HEK293T (cell line): ENCODE data around the gene NFASC.

Experiments used
- CTCF ChIA-PET: fragments of 350-600 bp; formaldehyde crosslinking; extraction: SDS; loops from one replicate; lab custom pipeline; 2021; ENCODE audit warnings: antibody characterized with exemption, inconsistent platforms; lab: Yijun Ruan, JAX
- POLR2A ChIA-PET: fragments of 350-600 bp; formaldehyde crosslinking; extraction: SDS; loops from one replicate; lab custom pipeline; 2020; ENCODE audit warnings: antibody characterized with exemption, inconsistent platforms; lab: Yijun Ruan, JAX
- DNase-seq: peaks from one replicate; pipeline ENCODE4 v3.0.0; 2012; ENCODE audit warnings: mixed read lengths; ENCODE audit errors: extremely low spot score
- ARNT ChIP-seq: fragments of 450-650 bp; IDR thresholded peaks from 2 replicates; pipeline ENCODE4 v1.6.1; 2017; ENCODE audit warnings: mild to moderate bottlenecking
- BHLHE40 ChIP-seq: fragments of 450-650 bp; IDR thresholded peaks from 2 replicates; pipeline ENCODE4 v1.6.1; 2016; ENCODE audit warnings: mild to moderate bottlenecking, moderate library complexity, borderline replicate concordance
- CTBP1 ChIP-seq: fragments of 450-650 bp; IDR thresholded peaks from 2 replicates; pipeline ENCODE4 v1.6.1; 2016; ENCODE audit warnings: borderline replicate concordance
- ELF4 ChIP-seq: fragments of 450-650 bp; IDR thresholded peaks from 2 replicates; pipeline ENCODE4 v1.6.1; 2017; ENCODE audit warnings: antibody characterized with exemption
- FOXA1 ChIP-seq: fragments of 450-650 bp; IDR thresholded peaks from 2 replicates; pipeline ENCODE4 v1.6.1; 2016; ENCODE audit warnings: mild to moderate bottlenecking
- FOXK2 ChIP-seq: fragments of 450-650 bp; IDR thresholded peaks from 2 replicates; pipeline ENCODE4 v1.6.1; 2016; ENCODE audit warnings: mild to moderate bottlenecking
- FOXM1 ChIP-seq: fragments of 450-650 bp; IDR thresholded peaks from 2 replicates; pipeline ENCODE4 v1.6.1; 2017; ENCODE audit warnings: mild to moderate bottlenecking, borderline replicate concordance
- HDGF ChIP-seq: fragments of 450-650 bp; IDR thresholded peaks from 2 replicates; pipeline ENCODE4 v1.6.1; 2017; ENCODE audit warnings: antibody characterized with exemption, borderline replicate concordance
- L3MBTL2 ChIP-seq: fragments of 450-650 bp; conservative IDR thresholded peaks from 2 replicates; pipeline ENCODE4 v1.6.1; 2016; ENCODE audit warnings: mild to moderate bottlenecking
- LEF1 ChIP-seq: fragments of 450-650 bp; IDR thresholded peaks from 2 replicates; pipeline ENCODE4 v1.6.1; 2017; ENCODE audit warnings: mild to moderate bottlenecking, borderline replicate concordance
- NFRKB ChIP-seq: fragments of 450-650 bp; IDR thresholded peaks from 2 replicates; pipeline ENCODE4 v1.6.1; 2016; ENCODE audit warnings: mild to moderate bottlenecking, moderate library complexity
- SP1 ChIP-seq: fragments of 450-650 bp; IDR thresholded peaks from 2 replicates; pipeline ENCODE4 v1.6.1; 2017
- SUZ12 ChIP-seq: fragments of 450-650 bp; IDR thresholded peaks from 2 replicates; pipeline ENCODE4 v1.6.1; 2016; ENCODE audit warnings: mild to moderate bottlenecking
- TARDBP ChIP-seq: fragments of 450-650 bp; IDR thresholded peaks from 2 replicates; pipeline ENCODE4 v1.6.1; 2016
- ZNF384 ChIP-seq: fragments of 450-650 bp; IDR thresholded peaks from 2 replicates; pipeline ENCODE4 v1.6.1; 2016
- TF ChIP-seq, protein P1 (sequence below): fragments of 450-650 bp; IDR thresholded peaks from 2 replicates; pipeline ENCODE4 v1.6.1; 2016

Gene NFASC

DNA sequence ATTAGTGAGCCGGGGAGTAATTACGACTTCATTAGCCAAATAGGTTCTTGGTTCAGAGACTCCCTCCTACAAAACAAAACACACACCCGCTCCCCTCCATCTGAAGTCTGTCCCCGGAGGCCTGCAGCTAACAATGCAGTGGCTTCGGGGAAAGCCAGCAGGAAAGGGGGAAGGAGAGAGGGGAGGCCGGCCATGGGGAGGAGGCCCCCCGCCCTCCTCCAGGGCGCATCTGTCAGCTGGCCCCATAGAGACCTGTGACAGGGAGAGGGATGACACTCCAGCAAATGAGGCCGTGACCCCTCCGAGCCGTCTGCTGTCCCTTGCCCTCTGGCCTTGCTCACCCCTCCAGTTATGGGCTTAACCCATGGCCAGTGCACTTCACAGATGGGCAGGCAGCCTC, 160.2 kb downstream of the NFASC start:
- no peak for DNase-seq
- ChIA-PET CTCF (interaction anchor here (1.1 kb wide), 1 partner anchor 31 kb away, joined by 4 read pairs; no protein-coding TSS in a partner anchor), POLR2A (no interaction called here)
- no peak for TF ChIP-seq NFRKB
- no peak for TF ChIP-seq ZNF384
- TF ChIP-seq, protein P1, sequence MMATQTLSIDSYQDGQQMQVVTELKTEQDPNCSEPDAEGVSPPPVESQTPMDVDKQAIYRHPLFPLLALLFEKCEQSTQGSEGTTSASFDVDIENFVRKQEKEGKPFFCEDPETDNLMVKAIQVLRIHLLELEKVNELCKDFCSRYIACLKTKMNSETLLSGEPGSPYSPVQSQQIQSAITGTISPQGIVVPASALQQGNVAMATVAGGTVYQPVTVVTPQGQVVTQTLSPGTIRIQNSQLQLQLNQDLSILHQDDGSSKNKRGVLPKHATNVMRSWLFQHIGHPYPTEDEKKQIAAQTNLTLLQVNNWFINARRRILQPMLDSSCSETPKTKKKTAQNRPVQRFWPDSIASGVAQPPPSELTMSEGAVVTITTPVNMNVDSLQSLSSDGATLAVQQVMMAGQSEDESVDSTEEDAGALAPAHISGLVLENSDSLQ = no peak
- no peak for TF ChIP-seq BHLHE40
- TF ChIP-seq SUZ12 = no peak
- TF ChIP-seq FOXK2 = no peak
- no peak for TF ChIP-seq ELF4
- no peak for TF ChIP-seq FOXM1
- TF ChIP-seq TARDBP = no peak
- TF ChIP-seq FOXA1 = no peak
- no peak for TF ChIP-seq SP1
- no peak for TF ChIP-seq HDGF
- TF ChIP-seq L3MBTL2 = no peak
- TF ChIP-seq LEF1 = no peak

DNA sequence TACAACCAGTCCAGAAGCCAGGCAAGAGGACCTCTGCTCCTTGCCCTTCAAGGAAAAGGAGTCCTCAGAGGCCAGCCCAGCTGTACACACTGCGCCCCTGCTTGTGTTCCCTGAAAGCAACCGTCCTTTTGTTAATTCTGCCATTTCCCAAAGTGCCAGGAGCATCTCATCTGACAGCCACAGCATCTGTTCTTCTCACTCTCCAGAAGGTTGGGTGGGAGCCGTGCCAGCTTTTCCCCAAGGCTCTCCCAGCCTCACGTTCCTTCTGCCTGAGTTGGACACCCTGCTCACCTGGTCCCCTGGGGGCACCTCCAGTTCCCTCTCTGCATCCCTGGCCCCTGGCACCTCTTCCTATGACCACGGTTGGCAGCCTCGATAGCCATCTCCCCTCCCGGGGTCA, 161.8 kb downstream of the NFASC start:
- ChIA-PET CTCF (no interaction called here), POLR2A (no interaction called here)
- no peak for DNase-seq
- TF ChIP-seq TARDBP (no peak), ARNT (no peak), SUZ12 (no peak), HDGF (no peak), LEF1 (no peak), ZNF384 (no peak), FOXM1 (no peak), BHLHE40 (no peak), CTBP1 (no peak), SP1 (no peak), NFRKB (no peak), ELF4 (no peak), FOXK2 (no peak), L3MBTL2 (no peak), FOXA1 (no peak)
- TF ChIP-seq, protein P1 = no peak

DNA sequence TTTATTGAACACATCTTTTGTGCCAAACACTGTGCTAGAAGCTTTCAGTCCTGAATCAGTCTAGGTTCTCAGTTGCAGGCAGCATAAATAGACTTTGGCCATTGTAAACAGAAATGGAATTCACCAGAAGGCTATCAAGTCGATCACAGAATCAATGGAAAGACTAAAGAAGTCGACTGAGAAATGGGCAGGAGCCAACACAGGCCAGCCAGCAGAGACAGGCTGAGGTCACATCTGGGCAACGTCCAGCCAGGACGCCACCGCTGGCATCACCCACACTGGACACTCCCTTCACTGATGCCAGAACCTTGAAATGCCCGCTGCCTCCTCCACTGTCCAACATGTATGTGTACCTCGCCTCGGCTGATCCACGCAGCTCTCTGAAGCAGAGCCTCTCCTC, 166.9 kb downstream of the NFASC start:
- ChIA-PET POLR2A (no interaction called here), CTCF (no interaction called here)
- TF ChIP-seq ARNT (no peak), SP1 (no peak), ZNF384 (no peak), SUZ12 (no peak), LEF1 (no peak), FOXM1 (no peak), L3MBTL2 (no peak), CTBP1 (no peak), FOXA1 (no peak)
- TF ChIP-seq, protein P1 = no peak
- no peak for DNase-seq

DNA sequence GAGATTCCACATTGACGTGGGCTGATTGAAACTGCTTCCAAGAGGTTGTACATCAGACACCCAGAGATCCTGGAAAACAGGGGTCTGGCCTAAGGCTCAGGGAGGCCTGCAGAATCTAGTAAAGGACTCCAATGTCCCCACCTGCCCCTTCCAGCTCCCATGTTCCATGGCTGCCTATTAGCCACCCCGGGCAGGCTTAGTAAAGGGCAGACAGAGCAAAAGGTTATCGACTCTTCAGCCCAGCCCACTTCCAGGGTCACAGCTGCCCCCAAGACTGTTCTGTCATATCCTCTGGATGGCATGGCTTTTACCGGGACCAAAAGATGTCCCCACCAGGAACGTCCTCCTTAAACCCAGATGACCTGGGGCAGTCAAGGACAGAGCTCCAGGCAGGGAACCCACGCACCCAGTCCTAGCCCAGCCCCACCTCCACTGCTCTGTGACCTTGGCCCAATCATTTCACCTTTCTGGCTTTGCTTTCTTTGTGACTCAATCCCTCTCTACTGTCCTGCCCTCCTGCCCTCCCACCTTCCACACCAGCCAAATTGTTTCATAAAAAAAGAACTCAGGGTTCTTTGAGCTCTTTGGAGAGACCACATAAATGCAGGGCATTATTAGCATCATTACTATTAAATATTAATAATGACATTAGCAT, 167.6 kb downstream of the NFASC start:
- DNase-seq = no peak
- POLR2A ChIA-PET = no interaction called here
- CTCF ChIA-PET = interaction anchor here (1.3 kb wide), 1 partner anchor 24 kb away, joined by 3 read pairs; no protein-coding TSS in a partner anchor
- TF ChIP-seq FOXK2 (no peak), SP1 (no peak), ELF4 (no peak), ARNT (no peak), BHLHE40 (no peak), TARDBP (no peak), FOXM1 (no peak), L3MBTL2 (no peak), HDGF (no peak)
- TF ChIP-seq, protein P1 = no peak

DNA sequence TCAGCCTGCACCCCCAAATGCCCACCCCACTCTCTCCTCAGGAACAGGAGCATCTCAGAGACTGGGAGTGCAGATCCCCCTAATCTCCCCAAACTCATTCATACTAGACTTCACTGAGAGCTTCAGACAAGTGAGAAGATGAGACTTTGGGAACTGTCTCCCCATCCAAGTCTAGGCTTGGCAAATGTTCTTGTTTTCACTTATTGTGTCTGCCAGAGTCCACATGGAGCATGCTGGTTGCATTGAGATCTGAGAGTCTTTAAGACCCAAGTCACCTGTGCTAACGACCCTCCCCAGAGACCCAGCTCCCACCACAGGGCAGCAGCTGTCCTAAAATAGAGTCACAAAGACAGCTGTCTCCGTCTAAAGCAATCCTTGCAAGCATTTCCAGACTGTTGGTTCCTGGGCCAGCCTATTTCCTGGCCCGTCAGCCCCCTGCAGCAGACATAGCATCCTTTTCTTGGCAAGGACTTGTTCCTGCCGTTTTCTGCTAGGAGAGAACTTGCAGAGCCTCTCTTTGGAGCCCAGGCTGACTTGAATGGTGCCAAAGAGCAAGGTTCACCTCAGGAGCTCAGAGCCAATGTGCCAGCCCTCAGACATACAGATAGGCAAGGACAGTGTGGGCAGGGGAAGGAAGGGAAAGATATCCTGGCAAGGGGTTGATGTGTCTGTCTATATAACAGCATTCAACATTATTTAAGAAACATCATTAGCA, 170.5 kb downstream of the NFASC start:
- POLR2A ChIA-PET = no interaction called here
- no peak for DNase-seq
- CTCF ChIA-PET = no interaction called here
- TF ChIP-seq ARNT = no peak
